Stimulated activated naive CD8-positive, alpha-beta T cell treated with anti-CD3 and anti-CD28 coated beads, Interleukin-15, Interleukin-2, amounts not matched to agents 100 U/mL and 50 U/mL, for 24 hours (primary cell): ENCODE measurements around the gene POMT2.

Source experiments
- ATAC-seq: fragments of 150-1000 bp; cut with Tn5 transposase; one replicate; pipeline ENCODE4 v1.10.0; 2021
- DNase-seq: peaks from one replicate; pipeline ENCODE4 v3.0.0; 2021

Gene POMT2

GRCh38 chr14:77238356-77238755 lies 82.3 kb downstream of the POMT2 start:
- DNase-seq (no peak), ATAC-seq (no peak)

DNA sequence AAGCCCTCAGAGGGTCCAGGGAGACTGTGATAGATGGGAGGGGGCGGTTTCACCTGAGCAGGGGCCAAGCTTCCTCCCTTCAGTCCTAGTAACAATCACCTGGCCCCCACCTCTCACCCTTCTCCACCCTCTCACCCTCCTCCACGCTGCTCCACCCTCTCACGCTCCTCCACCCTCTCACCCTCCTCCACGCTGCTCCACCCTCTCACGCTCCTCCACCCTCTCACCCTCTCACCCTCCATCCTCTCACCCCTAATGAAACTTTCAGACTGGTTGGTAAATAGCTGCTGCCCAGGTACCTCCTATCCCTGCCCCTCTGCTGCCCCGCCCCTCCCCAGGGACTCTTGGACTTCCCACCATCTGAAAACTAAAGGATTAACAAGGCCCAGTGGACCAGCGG lies 83.9 kb downstream of the POMT2 start:
- DNase-seq (no peak), ATAC-seq (no peak)

DNA sequence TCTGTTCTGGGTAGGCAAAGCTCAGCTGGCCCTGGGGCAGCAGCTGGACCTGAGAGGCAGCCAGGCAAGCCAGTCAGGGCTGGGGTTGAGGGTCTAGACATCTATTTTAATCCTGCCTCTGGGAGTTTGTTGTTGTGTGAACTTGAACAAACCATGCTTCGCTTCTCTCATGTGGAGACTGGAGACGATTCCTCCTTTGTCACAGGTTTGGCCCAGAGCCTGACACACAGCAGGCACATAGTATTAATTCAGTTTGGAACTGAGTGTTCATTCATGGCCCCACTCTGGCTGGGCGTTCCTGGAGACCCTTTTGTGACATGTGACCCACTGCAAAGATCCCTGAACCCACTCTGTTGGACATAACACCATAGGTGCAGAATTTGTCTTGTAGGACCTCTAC lies 89.0 kb downstream of the POMT2 start:
- ATAC-seq (no peak), DNase-seq (no peak)

- ATAC-seq (no peak), DNase-seq (no peak)
Measured at GRCh38 chr14:77230914-77231313, 89.8 kb downstream of the POMT2 start.

DNA sequence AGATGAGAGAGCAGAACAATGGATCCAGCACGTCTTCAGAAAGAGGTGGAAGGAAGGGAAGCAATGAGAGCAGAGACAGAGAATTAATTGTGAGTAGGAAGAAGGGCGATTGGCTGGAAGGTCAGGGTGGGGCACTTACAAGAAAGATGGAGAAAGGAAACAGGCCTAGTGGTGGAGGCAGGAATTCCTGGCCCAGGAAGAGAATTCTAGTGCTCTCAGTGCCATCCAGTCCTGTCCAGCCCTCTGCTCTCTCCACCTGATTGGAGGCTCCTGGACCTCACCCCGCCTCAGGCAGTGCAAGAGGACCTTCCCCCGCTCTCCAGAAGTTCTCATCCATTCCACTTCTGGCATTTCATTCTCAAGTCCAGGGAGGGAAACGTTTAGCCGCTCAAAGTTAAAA lies 92.6 kb downstream of the POMT2 start:
- ATAC-seq (no peak), DNase-seq (no peak)

DNA sequence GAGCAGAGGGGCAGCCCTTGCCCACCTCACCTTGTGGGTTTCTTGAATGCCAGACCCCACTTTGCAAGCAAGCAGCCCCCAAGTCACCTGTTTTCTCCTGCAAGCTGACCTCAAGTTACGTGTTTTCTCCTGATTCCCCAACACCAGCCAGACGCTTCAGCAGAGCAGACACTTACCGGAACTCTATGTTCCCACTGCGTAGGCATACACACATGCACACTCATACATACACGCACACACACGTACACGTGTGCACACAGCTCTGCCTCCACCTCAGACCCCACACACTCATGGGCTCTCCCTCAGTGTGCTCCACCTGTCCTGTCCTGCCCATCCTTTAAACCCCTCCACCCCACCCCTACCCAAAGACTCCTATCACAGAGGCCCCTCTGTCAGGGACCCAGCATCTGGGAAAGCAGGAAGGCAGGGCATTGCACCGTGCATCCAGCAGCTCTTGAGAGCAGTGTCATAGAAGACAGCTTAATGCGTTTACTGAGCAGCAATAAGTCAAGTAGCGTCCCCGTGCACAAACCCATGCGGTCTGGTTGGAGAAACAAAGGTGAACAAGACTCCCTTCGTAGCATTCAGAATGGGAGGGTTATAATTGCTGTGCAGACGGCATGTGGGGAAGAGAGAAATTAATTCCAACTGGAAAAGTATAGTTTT lies 94.7 kb downstream of the POMT2 start:
- ATAC-seq (no peak), DNase-seq (no peak)

GRCh38 chr14:77225254-77225653 lies 95.4 kb downstream of the POMT2 start:
- DNase-seq (no peak), ATAC-seq (no peak)
